ENCODE data around the gene MFAP3L.

- TF ChIP-seq EP300 (conservative IDR thresholded peaks at IDR 0.05; ENCODE audit: poor library complexity, severe bottlenecking), result no peak
- TF ChIP-seq RAD21 (conservative IDR thresholded peaks at IDR 0.05), result no peak
- no peak for TF ChIP-seq CTCF (IDR thresholded peaks at IDR 0.05; ENCODE audit: poor library complexity, severe bottlenecking)
- no peak for TF ChIP-seq REST (IDR thresholded peaks at IDR 0.05; ENCODE audit: borderline replicate concordance)
These were observed 50.9 kb downstream of the MFAP3L start for GRCh38 chr4:169975131-169975837.

Measured in neural cell (in vitro differentiated cells).